GM12874 (cell line): ENCODE results near the gene TNRC6B.

Experiments used
- CTCF ChIP-seq: IDR thresholded peaks from 2 replicates; pipeline ENCODE4 v1.5.1; 2011; ENCODE audit warnings: low read depth, mild to moderate bottlenecking, control low read depth, low read length, moderate library complexity; ENCODE audit not compliant: insufficient read depth

Gene TNRC6B

GRCh38 chr22:40235308-40235707 lies 57.6 kb downstream of the TNRC6B start:
- no peak for TF ChIP-seq CTCF

GRCh38 chr22:40236131-40236665 lies 58.5 kb downstream of the TNRC6B start:
- TF ChIP-seq CTCF = no peak

- TF ChIP-seq CTCF = no peak
Observed at GRCh38 chr22:40237241-40237640, 59.5 kb downstream of the TNRC6B start.

- no peak for TF ChIP-seq CTCF
Observed at GRCh38 chr22:40237788-40238424, 60.2 kb downstream of the TNRC6B start.

GRCh38 chr22:40238425-40239344 lies 61.0 kb downstream of the TNRC6B start:
- no peak for TF ChIP-seq CTCF

- TF ChIP-seq CTCF = no peak
Observed at GRCh38 chr22:40239345-40239683, 61.6 kb downstream of the TNRC6B start.

- no peak for TF ChIP-seq CTCF
Observed at GRCh38 chr22:40240160-40240559, 62.4 kb downstream of the TNRC6B start.
